Endodermal cell (in vitro differentiated cells): ENCODE measurements around the gene BRD7. TPM values are rescaled to one million over a fixed set of nuclear protein-coding genes. Genes with fewer than 3 reads are reported as not detected.
A peak's percentile ranks its signal among the peaks of the same experiment; 100 is the strongest.

Experiments
- DNase-seq: peaks from one replicate; pipeline ENCODE4 v3.0.0-alpha.2; 2017
- H3K27ac ChIP-seq: 2 replicates; pipeline ENCODE4 v1.5.1; 2013; ENCODE audit warnings: mild to moderate bottlenecking, low read depth, low read length, moderate library complexity
- H3K27me3 ChIP-seq: 2 replicates; pipeline ENCODE4 v1.6.1; 2013; ENCODE audit warnings: mild to moderate bottlenecking, low read length, moderate library complexity; ENCODE audit not compliant: insufficient read depth, control insufficient read depth, poor library complexity, severe bottlenecking
- H3K36me3 ChIP-seq: 2 replicates; pipeline ENCODE4 v1.7.0; 2013; ENCODE audit warnings: mild to moderate bottlenecking, low read length, moderate library complexity; ENCODE audit not compliant: control insufficient read depth, insufficient read depth
- H3K4me1 ChIP-seq: one replicate; pipeline ENCODE4 v1.7.0; 2013; ENCODE audit warnings: low read length; ENCODE audit not compliant: control insufficient read depth, insufficient read depth
- H3K4me3 ChIP-seq: 2 replicates; pipeline ENCODE4 v1.5.1; 2013; ENCODE audit warnings: mild to moderate bottlenecking, low read length, moderate library complexity
- H3K9ac ChIP-seq: 2 replicates; pipeline ENCODE4 v1.6.1; 2013; ENCODE audit warnings: mild to moderate bottlenecking, low read length, moderate library complexity; ENCODE audit not compliant: poor library complexity, severe bottlenecking; ENCODE audit errors: extremely low read depth
- H3K9me3 ChIP-seq: 2 replicates; pipeline ENCODE4 v1.6.1; 2013; ENCODE audit warnings: mild to moderate bottlenecking, low read length, moderate library complexity; ENCODE audit not compliant: control insufficient read depth
- H3K27ac Mint-ChIP-seq: 2 replicates; pipeline ENCODE4 v1.8.0; 2020; ENCODE audit warnings: mixed read lengths
- H3K27me3 Mint-ChIP-seq: 2 replicates; pipeline ENCODE4 v1.8.0; 2021; ENCODE audit warnings: mild to moderate bottlenecking, mixed read lengths; ENCODE audit not compliant: insufficient read depth
- H3K36me3 Mint-ChIP-seq: 2 replicates; pipeline ENCODE4 v1.8.0; 2020; ENCODE audit warnings: low read depth, mixed read lengths
- H3K4me1 Mint-ChIP-seq: 2 replicates; pipeline ENCODE4 v1.8.0; 2020; ENCODE audit warnings: mixed read lengths
- H3K4me3 Mint-ChIP-seq: 2 replicates; pipeline ENCODE4 v1.8.0; 2020; ENCODE audit warnings: mild to moderate bottlenecking, moderate library complexity, mixed read lengths
- H3K9me3 Mint-ChIP-seq: 2 replicates; pipeline ENCODE4 v1.8.0; 2020; ENCODE audit warnings: mild to moderate bottlenecking, mixed read lengths
- WGBS, 2 experiments: methylation state at CpG; one replicate each; pipeline versions ENCODE4 v1.1.5 to v1.1.7; 2013; ENCODE audit warnings: missing lambda C conversion rate in 2 of 2, mixed read lengths in 1 of 2; ENCODE audit not compliant: insufficient coverage in 1 of 2, insufficient read length in 1 of 2; 5-methylcytosine and 5-hydroxymethylcytosine counted together
- total RNA-seq, 2 donors: library from RNA; stranded (reverse); fragmentation: NEBNext Ultra II Directional in 1 of 2; extraction: Animal tissue kit (Norgen Biotek cat#: 25700) in 1 of 2; gene quantifications; 2 replicates in 1 of 2; 3 replicates in 1 of 2; pipeline ENCODE4 v1.2.1, GENCODE V29; 2021
- TF ChIP-seq, protein P1 (sequence below): fragments of 200-600 bp; sonication (generic); conservative IDR thresholded peaks from 2 replicates; pipeline ENCODE4 v1.5.0; 2021; ENCODE audit warnings: antibody characterized with exemption, mild to moderate bottlenecking

BRD7 gene
- total RNA-seq, 2 donors from 2014 or later = 125 to 163 TPM

- TF ChIP-seq, protein P1, sequence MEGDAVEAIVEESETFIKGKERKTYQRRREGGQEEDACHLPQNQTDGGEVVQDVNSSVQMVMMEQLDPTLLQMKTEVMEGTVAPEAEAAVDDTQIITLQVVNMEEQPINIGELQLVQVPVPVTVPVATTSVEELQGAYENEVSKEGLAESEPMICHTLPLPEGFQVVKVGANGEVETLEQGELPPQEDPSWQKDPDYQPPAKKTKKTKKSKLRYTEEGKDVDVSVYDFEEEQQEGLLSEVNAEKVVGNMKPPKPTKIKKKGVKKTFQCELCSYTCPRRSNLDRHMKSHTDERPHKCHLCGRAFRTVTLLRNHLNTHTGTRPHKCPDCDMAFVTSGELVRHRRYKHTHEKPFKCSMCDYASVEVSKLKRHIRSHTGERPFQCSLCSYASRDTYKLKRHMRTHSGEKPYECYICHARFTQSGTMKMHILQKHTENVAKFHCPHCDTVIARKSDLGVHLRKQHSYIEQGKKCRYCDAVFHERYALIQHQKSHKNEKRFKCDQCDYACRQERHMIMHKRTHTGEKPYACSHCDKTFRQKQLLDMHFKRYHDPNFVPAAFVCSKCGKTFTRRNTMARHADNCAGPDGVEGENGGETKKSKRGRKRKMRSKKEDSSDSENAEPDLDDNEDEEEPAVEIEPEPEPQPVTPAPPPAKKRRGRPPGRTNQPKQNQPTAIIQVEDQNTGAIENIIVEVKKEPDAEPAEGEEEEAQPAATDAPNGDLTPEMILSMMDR = no peak
- Mint-ChIP-seq H3K27me3 (no peaks in the 10 kb centered on the region), H3K4me3 (no peak overlapping the region), H3K9me3 (no peaks in the 10 kb centered on the region), H3K27ac (peak overlapping the region; percentile 19), H3K36me3 (peaks cover 32% of the 10 kb centered on the region), H3K4me1 (peaks cover 30% of the 10 kb centered on the region)
- no peaks in the 10 kb centered on the region for H3K27me3 ChIP-seq
- peaks cover 28% of the 10 kb centered on the region for H3K36me3 ChIP-seq
- peak overlapping the region; percentile 40 for H3K27ac ChIP-seq
- 91 to 93% methylated on average over 7 to 18 of the region's 18 CpGs for WGBS, 2 experiments
- H3K4me1 ChIP-seq = peaks cover 22% of the 10 kb centered on the region
- H3K4me3 ChIP-seq = no peak overlapping the region
- peak; percentile 68 for DNase-seq
- H3K9ac ChIP-seq = no peak overlapping the region
- H3K9me3 ChIP-seq = no peaks in the 10 kb centered on the region
Measured at GRCh38 chr16:50310308-50311133, 58.3 kb downstream of the BRD7 start.

- H3K27ac Mint-ChIP-seq = peak overlapping the region; percentile 58
- peaks cover 22% of the 10 kb centered on the region for H3K4me1 Mint-ChIP-seq
- Histone ChIP-seq H3K27me3 (no peaks in the 10 kb centered on the region), H3K27ac (peak overlapping the region; percentile 40), H3K4me3 (no peak overlapping the region), H3K9ac (no peak overlapping the region), H3K9me3 (no peaks in the 10 kb centered on the region), H3K36me3 (peaks cover 19% of the 10 kb centered on the region), H3K4me1 (peaks cover 14% of the 10 kb centered on the region)
- TF ChIP-seq, protein P1 = no peak
- no peak overlapping the region for H3K4me3 Mint-ChIP-seq
- no peaks in the 10 kb centered on the region for H3K9me3 Mint-ChIP-seq
- peaks cover 27% of the 10 kb centered on the region for H3K36me3 Mint-ChIP-seq
- peak; percentile 59 for DNase-seq
- 88 to 89% methylated on average over 10 to 15 of the region's 15 CpGs for whole genome bisulfite sequencing, 2 experiments
- H3K27me3 Mint-ChIP-seq = no peaks in the 10 kb centered on the region
Measured at GRCh38 chr16:50309527-50310307, 59.1 kb downstream of the BRD7 start.

- Mint-ChIP-seq H3K27me3 (no peaks in the 10 kb centered on the region), H3K4me3 (no peak overlapping the region), H3K4me1 (peaks cover 18% of the 10 kb centered on the region), H3K9me3 (no peaks in the 10 kb centered on the region), H3K36me3 (peaks cover 23% of the 10 kb centered on the region), H3K27ac (peak overlapping the region; percentile 58)
- TF ChIP-seq, protein P1 = no peak
- no peaks in the 10 kb centered on the region for H3K9me3 ChIP-seq
- no peaks in the 10 kb centered on the region for H3K27me3 ChIP-seq
- H3K9ac ChIP-seq = no peak overlapping the region
- peaks cover 15% of the 10 kb centered on the region for H3K36me3 ChIP-seq
- WGBS, 2 experiments = 90 to 91% methylated on average over 7 to 11 of the region's 11 CpGs
- H3K4me1 ChIP-seq = peaks cover 8% of the 10 kb centered on the region
- H3K27ac ChIP-seq = peak overlapping the region; percentile 37
- DNase-seq = no peak
- no peak overlapping the region for H3K4me3 ChIP-seq
Measured at GRCh38 chr16:50309156-50309526, 59.6 kb downstream of the BRD7 start.
